ENCODE results near the gene CERS4. TPM values are rescaled to one million over a fixed set of nuclear protein-coding genes. Genes with fewer than 3 reads are reported as not detected.

The CERS4 gene
- total and polyA plus RNA-seq, 2 donors (not counting 3 experiments of a cell fraction or from before 2014, with no cell fraction given) = 4.9 to 7.7 TPM

DNA sequence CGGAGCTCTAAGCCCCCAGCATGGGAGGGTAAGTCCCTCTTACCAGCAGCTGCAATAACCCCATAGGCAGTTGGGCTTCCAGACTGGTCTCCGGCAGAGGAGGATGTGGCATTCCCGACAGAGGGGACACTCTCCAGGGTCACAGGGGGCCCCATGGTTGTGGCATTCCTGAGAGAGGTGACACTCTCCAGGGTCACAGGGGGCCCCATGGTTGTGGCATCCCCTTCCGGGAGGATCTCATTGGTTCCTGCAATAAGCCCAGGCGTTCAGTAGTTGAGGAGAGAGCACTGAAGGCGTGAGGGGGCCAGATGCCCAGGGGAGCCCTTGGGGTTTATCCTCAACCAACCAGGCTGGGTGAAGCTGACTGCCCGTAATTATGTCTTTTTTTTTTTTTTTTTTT lies 93.6 kb downstream of the CERS4 start:
- CTCF ChIA-PET = interaction anchor here (0.7 kb wide), 1 partner anchor 176 kb away, joined by 3 read pairs; no protein-coding TSS in a partner anchor
- intact Hi-C loops (cut with micrococcal nuclease) (no loop called here), dilution Hi-C loops (cut with MboI; ENCODE audit: extremely low pct_ligation_motif_present, low sequenced_read_pairs) (no loop called here)
- Histone ChIP-seq H3K9me3 (replicated peaks; ENCODE audit: control insufficient read depth, insufficient read depth, low read length) (no peaks in the 10 kb centered on the region), H3K4me1 (ENCODE audit: control insufficient read depth, extremely low read depth, insufficient read depth, low read length) (peaks cover 11% of the 10 kb centered on the region), H3K4me3 (replicated peaks in 1 of 3; ENCODE audit: insufficient read depth in 1 of 3, low read depth in 1 of 3, low read length in 3 of 3) (no peak overlapping the region), H3K27me3 (ENCODE audit: control insufficient read depth in 2 of 2, insufficient read depth in 2 of 2, low read length in 2 of 2) (no peaks in the 10 kb centered on the region), H3K36me3 (ENCODE audit: control insufficient read depth in 2 of 2, extremely low read depth in 1 of 2, insufficient read depth in 2 of 2, low read length in 2 of 2) (peaks cover 0 to 4% of the 10 kb centered on the region in 2 experiments), H2AFZ (ENCODE audit: low read depth, low read length) (no peak overlapping the region), H3K79me2 (ENCODE audit: control insufficient read depth, insufficient read depth, low read length) (peaks cover 11% of the 10 kb centered on the region), H4K20me1 (replicated peaks; ENCODE audit: control insufficient read depth, extremely low read depth, insufficient read depth, low read length) (no peaks in the 10 kb centered on the region), H3K4me2 (ENCODE audit: insufficient read depth, low read length) (no peak overlapping the region), H3K27ac (ENCODE audit: insufficient read depth, low read depth, low read length) (no peak overlapping the region), H3K9ac (replicated peaks; ENCODE audit: extremely low read depth, insufficient read depth, low read length) (no peak overlapping the region), H3K9me1 (replicated peaks; ENCODE audit: control insufficient read depth, extremely low read depth, insufficient read depth, low read length) (no peaks in the 10 kb centered on the region)
- POLR2A ChIA-PET = interaction anchor here (0.6 kb wide), 2 partner anchors 36 to 136 kb away, joined by 4 to 6 read pairs; no protein-coding TSS in a partner anchor
- no peak for FAIRE-seq
- DNase-seq (ENCODE audit: low read depth, low spot score) = no peak
- TF ChIP-seq MYC (IDR thresholded peaks at IDR 0.05; ENCODE audit: low read depth, low read length) (no peak), JUN (IDR thresholded peaks at IDR 0.05; ENCODE audit: borderline replicate concordance, insufficient read depth, insufficient read length, low read depth) (no peak), POLR2A (IDR thresholded peaks at IDR 0.05; ENCODE audit: low read depth, low read length) (no peak), GATA2 (IDR thresholded peaks at IDR 0.05; ENCODE audit: insufficient read depth, insufficient read length, low read depth, low read length) (no peak), FOS (IDR thresholded peaks at IDR 0.05; ENCODE audit: borderline replicate concordance, insufficient read depth, low read length) (no peak), EZH2 (IDR thresholded peaks at IDR 0.05; ENCODE audit: borderline replicate concordance, low read depth, low read length, severe bottlenecking) (no peak), MAX (IDR thresholded peaks at IDR 0.05; ENCODE audit: insufficient read depth, insufficient read length) (no peak), POLR2AphosphoS5 (IDR thresholded peaks at IDR 0.05; ENCODE audit: insufficient read depth, low read depth, low read length) (no peak)
- TF ChIP-seq, protein P1, sequence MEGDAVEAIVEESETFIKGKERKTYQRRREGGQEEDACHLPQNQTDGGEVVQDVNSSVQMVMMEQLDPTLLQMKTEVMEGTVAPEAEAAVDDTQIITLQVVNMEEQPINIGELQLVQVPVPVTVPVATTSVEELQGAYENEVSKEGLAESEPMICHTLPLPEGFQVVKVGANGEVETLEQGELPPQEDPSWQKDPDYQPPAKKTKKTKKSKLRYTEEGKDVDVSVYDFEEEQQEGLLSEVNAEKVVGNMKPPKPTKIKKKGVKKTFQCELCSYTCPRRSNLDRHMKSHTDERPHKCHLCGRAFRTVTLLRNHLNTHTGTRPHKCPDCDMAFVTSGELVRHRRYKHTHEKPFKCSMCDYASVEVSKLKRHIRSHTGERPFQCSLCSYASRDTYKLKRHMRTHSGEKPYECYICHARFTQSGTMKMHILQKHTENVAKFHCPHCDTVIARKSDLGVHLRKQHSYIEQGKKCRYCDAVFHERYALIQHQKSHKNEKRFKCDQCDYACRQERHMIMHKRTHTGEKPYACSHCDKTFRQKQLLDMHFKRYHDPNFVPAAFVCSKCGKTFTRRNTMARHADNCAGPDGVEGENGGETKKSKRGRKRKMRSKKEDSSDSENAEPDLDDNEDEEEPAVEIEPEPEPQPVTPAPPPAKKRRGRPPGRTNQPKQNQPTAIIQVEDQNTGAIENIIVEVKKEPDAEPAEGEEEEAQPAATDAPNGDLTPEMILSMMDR (IDR thresholded peaks at IDR 0.05; ENCODE audit: extremely low read depth in 1 of 2, insufficient read depth in 1 of 2, low read depth in 1 of 2, low read length in 2 of 2) = no peak
- BruUV-seq (replicated peaks) = no TSS peak
